GM08714 (cell line): ENCODE data around the gene REV3L.

Experiments
- H3K4me3 ChIP-seq: fragments of 200-500 bp; sonication (Bioruptor generic); 2 replicates; pipeline ENCODE4 v1.5.1; 2014; ENCODE audit warnings: mild to moderate bottlenecking, low read length, inconsistent platforms
- ZNF274 ChIP-seq: IDR thresholded peaks from 2 replicates; pipeline ENCODE4 v1.6.1; 2012; ENCODE audit warnings: mild to moderate bottlenecking, low read depth, low read length

The REV3L gene

GRCh38 chr6:111410371-111410770 lies 72.6 kb downstream of the REV3L start:
- TF ChIP-seq ZNF274: no peak
- H3K4me3 ChIP-seq: no peak overlapping the region

- no peak overlapping the region for H3K4me3 ChIP-seq
- TF ChIP-seq ZNF274: no peak
Measured at GRCh38 chr6:111409430-111409829, 73.6 kb downstream of the REV3L start.

- no peak for TF ChIP-seq ZNF274
- no peak overlapping the region for H3K4me3 ChIP-seq
Measured at GRCh38 chr6:111407686-111408085, 75.3 kb downstream of the REV3L start.

DNA sequence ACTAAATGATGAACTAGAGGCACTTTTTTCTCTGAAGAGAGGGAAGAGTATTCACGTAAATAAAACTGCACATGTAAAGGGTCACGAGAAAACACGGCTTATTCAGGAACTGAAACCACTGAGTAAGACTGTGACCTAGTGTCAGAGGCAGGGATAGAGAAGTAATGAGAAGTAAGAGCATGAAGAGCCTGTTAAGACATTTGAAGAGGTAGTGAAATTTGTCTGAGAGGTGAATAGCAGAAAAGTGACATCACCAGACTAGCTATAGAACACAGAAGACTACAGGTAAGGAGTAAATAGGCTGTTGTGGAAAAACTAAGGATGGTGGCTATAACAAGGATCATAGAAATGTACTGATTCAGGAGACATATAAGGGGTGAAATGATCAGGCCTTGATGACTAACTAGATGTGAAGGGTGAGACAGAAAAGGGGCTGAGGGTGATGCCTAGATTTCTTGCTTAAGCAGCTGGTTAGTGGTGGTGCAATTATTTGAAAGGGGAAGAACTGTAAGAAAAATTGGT lies 76.8 kb downstream of the REV3L start:
- no peak overlapping the region for H3K4me3 ChIP-seq
- no peak for TF ChIP-seq ZNF274

GRCh38 chr6:111403388-111403787 lies 79.6 kb downstream of the REV3L start:
- TF ChIP-seq ZNF274: no peak
- H3K4me3 ChIP-seq: no peak overlapping the region

DNA sequence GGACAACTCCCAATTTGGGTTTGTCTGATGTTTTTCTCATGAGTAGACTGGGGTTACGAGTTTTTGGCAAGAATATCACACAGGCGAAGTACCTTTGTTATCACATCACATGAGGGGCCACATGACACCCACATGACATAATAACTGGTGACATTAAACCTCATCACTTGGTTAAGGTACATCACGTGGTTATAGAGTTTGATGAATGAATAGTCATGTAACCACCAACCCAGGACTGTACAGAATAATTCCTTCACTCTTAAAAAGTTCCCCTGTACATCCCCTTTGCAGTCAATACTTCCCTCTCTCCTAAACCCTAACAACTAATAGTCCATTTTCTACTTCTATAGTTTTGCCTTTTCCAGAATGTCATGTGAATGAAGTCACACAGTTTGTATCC lies 83.4 kb downstream of the REV3L start:
- no peak for TF ChIP-seq ZNF274
- H3K4me3 ChIP-seq: no peak overlapping the region

DNA sequence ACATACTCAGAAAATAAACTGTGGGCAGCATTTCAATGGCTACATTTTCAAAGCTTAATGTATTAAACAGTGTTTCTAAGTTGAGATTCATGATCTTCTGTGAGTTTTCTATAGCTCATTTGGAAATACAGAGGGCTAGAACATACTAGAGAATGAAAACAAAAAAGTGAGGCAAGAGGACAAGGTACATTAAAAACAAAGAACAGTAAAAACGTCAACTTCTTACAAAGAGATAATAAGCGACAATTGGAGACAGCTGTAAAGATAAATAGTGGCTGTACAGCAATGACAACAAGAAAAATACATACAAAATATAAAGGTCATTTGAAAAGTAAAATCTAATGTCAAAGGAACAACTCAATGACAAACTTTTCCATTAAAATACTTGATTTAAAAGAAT lies 94.3 kb downstream of the REV3L start:
- no peak overlapping the region for H3K4me3 ChIP-seq
- TF ChIP-seq ZNF274: no peak

- no peak for TF ChIP-seq ZNF274
Measured at GRCh38 chr6:111382476-111383294, 100.3 kb downstream of the REV3L start.

DNA sequence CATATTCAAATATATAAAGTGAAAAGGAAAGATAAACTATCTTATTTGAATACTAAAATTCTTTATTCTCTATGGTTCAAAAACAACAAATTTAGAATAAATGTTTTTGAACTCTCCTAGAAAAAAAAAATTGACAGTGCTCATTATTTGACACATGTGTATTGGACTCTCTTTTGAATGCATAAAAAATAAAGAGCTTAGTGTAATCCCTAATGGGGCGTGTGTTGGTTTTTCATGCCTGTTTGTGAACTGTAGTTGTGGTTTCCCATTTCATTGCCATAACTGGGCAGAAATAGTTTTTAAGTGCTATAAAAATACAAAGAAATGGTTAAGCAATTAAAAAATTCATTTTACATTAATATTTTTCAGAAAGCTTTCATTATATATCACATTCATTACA lies 101.3 kb downstream of the REV3L start:
- H3K4me3 ChIP-seq: no peak overlapping the region
- no peak for TF ChIP-seq ZNF274

More at GRCh38 chr6:111382476-111383294, 100.3 kb downstream of the REV3L start:
- H3K4me3 ChIP-seq: no peak overlapping the region

GRCh38 chr6:111381123-111381522 lies 101.9 kb downstream of the REV3L start:
- TF ChIP-seq ZNF274: no peak
- no peak overlapping the region for H3K4me3 ChIP-seq

- no peak for TF ChIP-seq ZNF274
- H3K4me3 ChIP-seq: no peak overlapping the region
Measured at GRCh38 chr6:111379831-111380230, 103.2 kb downstream of the REV3L start.

- H3K4me3 ChIP-seq: no peak overlapping the region
- TF ChIP-seq ZNF274: no peak
Measured at GRCh38 chr6:111379302-111379701, 103.7 kb downstream of the REV3L start.

DNA sequence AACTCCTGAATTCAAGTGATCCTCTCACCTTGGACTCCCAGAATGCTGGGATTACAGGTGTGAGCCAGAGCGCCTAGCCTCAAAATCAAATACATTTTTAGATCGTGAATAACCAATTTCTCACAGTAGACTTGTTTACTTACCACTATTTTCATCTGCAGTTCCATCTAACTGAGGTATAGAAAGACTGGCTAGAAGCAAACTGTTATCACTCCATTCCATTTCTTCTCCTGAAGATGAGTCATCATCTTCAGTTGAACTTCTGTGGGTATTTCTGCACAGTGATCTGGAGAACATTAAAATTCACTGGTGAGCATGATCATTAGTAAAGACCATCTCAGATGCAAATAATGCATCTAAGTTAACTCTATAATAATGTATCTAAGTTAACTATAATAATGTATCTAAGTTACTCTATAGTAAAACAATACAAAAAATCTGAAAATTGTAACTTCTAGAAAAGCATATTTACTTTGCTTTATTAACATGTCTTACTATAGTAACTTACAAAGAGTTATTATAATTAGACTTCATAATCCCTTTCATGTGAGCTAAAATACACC lies 105.4 kb downstream of the REV3L start:
- TF ChIP-seq ZNF274: no peak

GRCh38 chr6:111367393-111368088 lies 115.5 kb downstream of the REV3L start:
- no peak overlapping the region for H3K4me3 ChIP-seq
- TF ChIP-seq ZNF274: no peak

More for the DNA sequence above, 105.4 kb downstream of the REV3L start:
- H3K4me3 ChIP-seq: no peak overlapping the region

DNA sequence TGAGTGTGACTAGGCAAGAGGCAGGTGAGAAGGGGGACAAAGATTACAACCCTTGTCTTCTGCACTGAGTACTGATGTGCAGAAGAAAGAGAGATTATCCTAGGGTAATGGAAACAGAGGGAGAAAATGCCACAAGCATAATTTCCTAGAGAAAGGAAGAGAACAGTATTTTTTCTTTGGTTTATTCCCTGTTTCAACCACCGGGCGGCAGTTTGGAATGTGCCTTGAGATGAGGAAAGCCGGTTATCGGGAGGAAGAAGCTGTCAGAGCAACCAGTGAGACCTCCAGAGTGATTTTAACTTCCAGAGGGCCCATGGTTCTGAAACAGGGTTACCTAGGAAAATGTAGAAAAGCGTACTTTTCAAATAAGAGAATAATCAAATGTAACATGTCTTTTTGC lies 121.4 kb downstream of the REV3L start:
- no peak overlapping the region for H3K4me3 ChIP-seq
- no peak for TF ChIP-seq ZNF274
